ENCODE data around the gene RPL37. TPM values are rescaled to one million over a fixed set of nuclear protein-coding genes. Genes with fewer than 3 reads are reported as not detected.
"Not testable (repeated sequence)": the region's sequence is repeated elsewhere in the genome, so short reads cannot be mapped to it uniquely, and the experiment has no call there.

The RPL37 gene
- total RNA-seq, 4 donors from 2014 or later = 119 to 984 (median 276) TPM

DNA sequence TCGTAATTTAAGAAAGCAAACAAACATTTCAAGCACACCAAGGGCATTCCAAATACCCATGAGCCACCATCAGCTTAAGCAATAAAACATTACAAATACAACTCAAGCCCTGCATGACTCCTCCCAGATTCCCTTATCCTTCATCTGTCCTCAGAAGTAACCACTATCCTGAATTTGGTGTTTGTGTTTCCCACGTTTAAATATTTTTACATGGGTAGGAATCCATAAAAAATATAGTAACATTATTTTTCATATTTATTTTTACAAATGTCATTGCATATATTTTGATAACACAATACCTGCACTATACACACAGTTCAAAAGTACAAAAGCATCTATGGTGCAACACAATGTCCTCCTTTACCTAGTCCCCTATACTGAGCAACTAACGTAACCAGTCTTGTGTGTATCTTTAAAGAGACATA is 43.3 kb downstream of the RPL37 start:
- H3K4me1 ChIP-seq = peaks cover 21 to 55% (median 38%) of the 10 kb centered on the region in 4 donors
- peaks cover 0 to 4% (median 0%) of the 10 kb centered on the region in 4 donors for H3K9me3 ChIP-seq
- DNase-seq (ENCODE audit: extremely low spot score) = no peak
- H3K27ac ChIP-seq (replicated peaks in 1 of 4) = no peak overlapping the region
- H3K36me3 ChIP-seq = peaks cover 0 to 7% (median 3%) of the 10 kb centered on the region in 4 donors
- no peaks in the 10 kb centered on the region for H3K27me3 ChIP-seq
- TF ChIP-seq CTCF (IDR thresholded peaks at IDR 0.05) (no peak), EP300 (IDR thresholded peaks at IDR 0.05) (no peak), POLR2AphosphoS5 (IDR thresholded peaks at IDR 0.05) (no peak), POLR2A (IDR thresholded peaks at IDR 0.05; ENCODE audit: low read depth) (no peak)
- intact Hi-C loops (cut with DNase I) = no loop called here
- 54% methylated on average over 3 of the region's 3 CpGs for WGBS
- no peak overlapping the region for H3K4me3 ChIP-seq

- peaks cover 20 to 48% (median 32%) of the 10 kb centered on the region in 4 donors for H3K4me1 ChIP-seq
- WGBS = 66% methylated on average over 3 of the region's 3 CpGs
- intact Hi-C loops (cut with DNase I) = no loop called here
Observed at GRCh38 chr5:40790947-40791593, 44.0 kb downstream of the RPL37 start.

DNA sequence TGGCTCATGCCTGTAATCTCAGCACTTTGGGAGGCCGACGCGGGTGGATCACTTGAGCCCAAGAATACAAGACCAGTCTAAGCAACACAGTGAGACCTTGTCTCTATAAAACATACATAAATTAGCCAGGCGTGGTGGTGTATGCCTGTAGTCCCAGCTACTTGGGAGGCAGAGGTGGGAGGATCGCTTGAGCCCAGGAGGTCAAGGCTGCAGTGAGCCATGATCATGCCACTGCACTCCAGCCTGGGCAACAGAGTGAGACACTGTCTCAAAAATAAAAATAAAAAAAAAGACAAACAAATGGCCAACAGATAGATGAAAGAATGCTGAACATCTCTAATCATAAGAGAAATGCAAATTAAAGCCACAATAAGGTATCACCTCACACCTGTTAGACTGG is 46.1 kb downstream of the RPL37 start:
- DNase-seq (ENCODE audit: extremely low spot score); H3K4me3 ChIP-seq; H3K27me3 ChIP-seq; H3K9me3 ChIP-seq; H3K36me3 ChIP-seq; H3K27ac ChIP-seq (replicated peaks in 1 of 4); intact Hi-C loops (cut with DNase I): not testable (repeated sequence)
- WGBS = 95% methylated on average over 5 of the region's 5 CpGs
- H3K4me1 ChIP-seq = peaks cover 13 to 39% (median 22%) of the 10 kb centered on the region in 4 donors

More at GRCh38 chr5:40790947-40791593, 44.0 kb downstream of the RPL37 start:
- TF ChIP-seq CTCF (IDR thresholded peaks at IDR 0.05) (no peak), EP300 (IDR thresholded peaks at IDR 0.05) (no peak), POLR2A (IDR thresholded peaks at IDR 0.05; ENCODE audit: low read depth) (no peak), POLR2AphosphoS5 (IDR thresholded peaks at IDR 0.05) (no peak)
- Histone ChIP-seq H3K27me3 (no peaks in the 10 kb centered on the region), H3K9me3 (peaks cover 0 to 4% (median 0%) of the 10 kb centered on the region in 4 donors), H3K27ac (replicated peaks in 1 of 4) (no peak overlapping the region), H3K4me3 (no peak overlapping the region), H3K36me3 (peaks cover 0 to 7% (median 3%) of the 10 kb centered on the region in 4 donors)
- DNase-seq (ENCODE audit: extremely low spot score) = no peak

GRCh38 chr5:40787986-40788385 is 47.0 kb downstream of the RPL37 start:
- no peak for DNase-seq (ENCODE audit: extremely low spot score)
- no peaks in the 10 kb centered on the region for H3K27me3 ChIP-seq
- TF ChIP-seq CTCF (IDR thresholded peaks at IDR 0.05) (no peak), EP300 (IDR thresholded peaks at IDR 0.05) (no peak), POLR2A (IDR thresholded peaks at IDR 0.05; ENCODE audit: low read depth) (no peak), POLR2AphosphoS5 (IDR thresholded peaks at IDR 0.05) (no peak)
- WGBS = 97% methylated on average over 1 of the region's 1 CpG
- peaks cover 0 to 7% (median 3%) of the 10 kb centered on the region in 4 donors for H3K36me3 ChIP-seq
- H3K9me3 ChIP-seq = peaks cover 0 to 4% (median 0%) of the 10 kb centered on the region in 4 donors
- peaks cover 11 to 37% (median 22%) of the 10 kb centered on the region in 4 donors for H3K4me1 ChIP-seq
- no peak overlapping the region for H3K4me3 ChIP-seq
- no peak overlapping the region for H3K27ac ChIP-seq (replicated peaks in 1 of 4)
- intact Hi-C loops (cut with DNase I) = no loop called here

DNA sequence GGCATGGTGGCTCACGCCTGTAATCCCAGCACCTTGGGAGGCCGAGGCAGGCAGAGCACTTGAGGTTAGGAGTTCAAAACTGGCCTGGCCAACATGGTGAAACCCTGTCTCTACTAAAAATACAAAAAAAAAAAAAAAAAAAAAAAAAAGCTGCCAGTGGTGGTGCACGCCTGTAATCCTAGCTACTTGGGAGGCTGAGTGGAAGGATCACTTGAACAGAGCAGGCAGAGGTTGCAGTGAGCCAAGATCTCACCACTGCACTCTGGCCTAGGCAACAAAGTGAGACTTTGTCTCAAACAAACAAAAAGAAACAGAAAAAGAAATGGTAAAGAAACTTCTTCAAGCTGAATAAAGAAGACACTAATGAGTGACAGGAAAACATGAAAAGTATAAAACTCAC is 48.4 kb downstream of the RPL37 start:
- not testable (repeated sequence) for DNase-seq (ENCODE audit: extremely low spot score)

More for the DNA sequence above, 48.4 kb downstream of the RPL37 start:
- peaks cover 18 to 34% (median 25%) of the 10 kb centered on the region in 4 donors for H3K4me1 ChIP-seq
- intact Hi-C loops (cut with DNase I); H3K9me3 ChIP-seq; H3K27ac ChIP-seq (replicated peaks in 1 of 4); H3K4me3 ChIP-seq; H3K27me3 ChIP-seq; H3K36me3 ChIP-seq: not testable (repeated sequence)
- 95% methylated on average over 3 of the region's 3 CpGs for WGBS
